Ishikawa (cell line): ENCODE results near the gene MOB2.

Experiments used
- CEBPB ChIP-seq: IDR thresholded peaks from 2 replicates; pipeline ENCODE4 v1.6.1; 2012
- CREB1 ChIP-seq: IDR thresholded peaks from 2 replicates; pipeline ENCODE4 v1.6.1; 2012; ENCODE audit warnings: low read depth
- EGR1 ChIP-seq: IDR thresholded peaks from 2 replicates; pipeline ENCODE4 v1.6.1; 2012
- EP300 ChIP-seq: IDR thresholded peaks from 2 replicates; pipeline ENCODE4 v1.6.1; 2012; ENCODE audit warnings: borderline replicate concordance
- FOXM1 ChIP-seq: IDR thresholded peaks from 2 replicates; pipeline ENCODE4 v1.6.1; 2012; ENCODE audit warnings: low read depth, borderline replicate concordance
- MAX ChIP-seq: IDR thresholded peaks from 2 replicates; pipeline ENCODE4 v1.6.1; 2012
- NFIC ChIP-seq: IDR thresholded peaks from 2 replicates; pipeline ENCODE4 v1.6.1; 2012
- RAD21 ChIP-seq: IDR thresholded peaks from 2 replicates; pipeline ENCODE4 v1.6.1; 2012; ENCODE audit warnings: low read depth
- REST ChIP-seq: IDR thresholded peaks from 2 replicates; pipeline ENCODE4 v1.6.1; 2012; ENCODE audit warnings: low read depth, mild to moderate bottlenecking
- TAF1 ChIP-seq: IDR thresholded peaks from 2 replicates; pipeline ENCODE4 v1.6.1; 2012; ENCODE audit warnings: low read depth, mild to moderate bottlenecking
- TCF12 ChIP-seq: IDR thresholded peaks from 2 replicates; pipeline ENCODE4 v1.6.1; 2012; ENCODE audit warnings: low read depth
- TEAD4 ChIP-seq: IDR thresholded peaks from 2 replicates; pipeline ENCODE4 v1.6.1; 2012
- USF1 ChIP-seq: IDR thresholded peaks from 2 replicates; pipeline ENCODE4 v1.6.1; 2012
- YY1 ChIP-seq: IDR thresholded peaks from 2 replicates; pipeline ENCODE4 v1.6.1; 2012; ENCODE audit warnings: low read depth
- ZBTB7A ChIP-seq: IDR thresholded peaks from 2 replicates; pipeline ENCODE4 v1.6.1; 2012; ENCODE audit warnings: low read depth

MOB2 gene

GRCh38 chr11:1459219-1459575 is 27.4 kb downstream of the MOB2 start:
- TF ChIP-seq MAX: no peak
- TF ChIP-seq USF1: no peak
- TF ChIP-seq CEBPB: no peak
- TF ChIP-seq ZBTB7A: no peak
- TF ChIP-seq CREB1: no peak
- TF ChIP-seq EGR1: no peak

GRCh38 chr11:1458340-1459218 is 28.0 kb downstream of the MOB2 start:
- TF ChIP-seq TAF1 (no peak), NFIC (peak; percentile 30; the same call in 1 of the 2 replicates), ZBTB7A (peak; percentile 48; the same call in 1 of the 2 replicates)

GRCh38 chr11:1457856-1458255 is 28.7 kb downstream of the MOB2 start:
- no peak for TF ChIP-seq REST
- TF ChIP-seq FOXM1: no peak
- TF ChIP-seq CEBPB: no peak
- TF ChIP-seq NFIC: no peak
- TF ChIP-seq TAF1: no peak
- TF ChIP-seq EP300: no peak
- TF ChIP-seq TCF12: no peak
- no peak for TF ChIP-seq ZBTB7A
- no peak for TF ChIP-seq TEAD4
- no peak for TF ChIP-seq EGR1
- no peak for TF ChIP-seq USF1
- no peak for TF ChIP-seq YY1
- TF ChIP-seq CREB1: no peak
- TF ChIP-seq MAX: no peak

- TF ChIP-seq RAD21 (no peak), YY1 (no peak), FOXM1 (no peak), CEBPB (no peak), TAF1 (no peak), CREB1 (no peak), USF1 (no peak), MAX (no peak), EGR1 (no peak)
These were observed 29.3 kb downstream of the MOB2 start for GRCh38 chr11:1457326-1457680.

- TF ChIP-seq TAF1 (no peak), YY1 (no peak), ZBTB7A (no peak), CEBPB (no peak), EGR1 (no peak)
These were observed 29.8 kb downstream of the MOB2 start for GRCh38 chr11:1456596-1457325.

GRCh38 chr11:1456176-1456575 is 30.4 kb downstream of the MOB2 start:
- TF ChIP-seq EP300 (no peak), CEBPB (no peak), MAX (no peak), ZBTB7A (no peak)

- TF ChIP-seq RAD21: no peak
- TF ChIP-seq FOXM1: no peak
- TF ChIP-seq REST: no peak
- no peak for TF ChIP-seq TEAD4
- no peak for TF ChIP-seq TAF1
- TF ChIP-seq CEBPB: no peak
- no peak for TF ChIP-seq NFIC
- no peak for TF ChIP-seq ZBTB7A
- no peak for TF ChIP-seq CREB1
- TF ChIP-seq EGR1: no peak
- TF ChIP-seq USF1: no peak
- TF ChIP-seq MAX: no peak
- TF ChIP-seq YY1: no peak
- TF ChIP-seq EP300: no peak
- no peak for TF ChIP-seq TCF12
These were observed 30.9 kb downstream of the MOB2 start for GRCh38 chr11:1455763-1456060.
